GM10847 (cell line): ENCODE measurements around the gene UPK1A.
A peak's percentile ranks its signal among the peaks of the same experiment; 100 is the strongest.

Experiments
- POLR2A ChIP-seq: IDR thresholded peaks from 2 replicates; pipeline ENCODE4 v1.6.1; 2011; ENCODE audit not compliant: insufficient read length; ENCODE audit errors: extremely low read depth

The UPK1A gene

GRCh38 chr19:35702223-35703012 is 36.1 kb downstream of the UPK1A start:
- TF ChIP-seq POLR2A = peak; percentile 71

- TF ChIP-seq POLR2A = no peak
These were observed 37.0 kb downstream of the UPK1A start for GRCh38 chr19:35703343-35703742.

GRCh38 chr19:35704218-35704617 is 37.9 kb downstream of the UPK1A start, which contains the start of gene ZBTB32:
ZBTB32 (plus strand) TSS chr19:35704558; CDS start chr19:35714627, 10,069 bp downstream.
- no peak for TF ChIP-seq POLR2A

- TF ChIP-seq POLR2A = no peak
These were observed 42.1 kb downstream of the UPK1A start for GRCh38 chr19:35708391-35708790.

- TF ChIP-seq POLR2A = no peak
These were observed 44.7 kb downstream of the UPK1A start for GRCh38 chr19:35710784-35711723.

- TF ChIP-seq POLR2A = peak; percentile 59
These were observed 46.5 kb downstream of the UPK1A start for GRCh38 chr19:35712567-35713505.

GRCh38 chr19:35713506-35713850 is 47.2 kb downstream of the UPK1A start:
- no peak for TF ChIP-seq POLR2A

GRCh38 chr19:35713904-35714495 is 47.7 kb downstream of the UPK1A start:
- no peak for TF ChIP-seq POLR2A

- no peak for TF ChIP-seq POLR2A
These were observed 48.5 kb downstream of the UPK1A start for GRCh38 chr19:35714601-35715354.

GRCh38 chr19:35715355-35715809 is 49.1 kb downstream of the UPK1A start:
- no peak for TF ChIP-seq POLR2A

GRCh38 chr19:35715981-35716800 is 49.9 kb downstream of the UPK1A start:
- no peak for TF ChIP-seq POLR2A

- TF ChIP-seq POLR2A = peak; percentile 4
These were observed 50.7 kb downstream of the UPK1A start for GRCh38 chr19:35716801-35717664.
